Measurements from ENCODE around the gene CPT1A. TPM values are rescaled to one million over a fixed set of nuclear protein-coding genes. Genes with fewer than 3 reads are reported as not detected.

The CPT1A gene
- total and polyA plus RNA-seq, 2 experiments from 2014 or later = 9.6 to 20.1 TPM

DNA sequence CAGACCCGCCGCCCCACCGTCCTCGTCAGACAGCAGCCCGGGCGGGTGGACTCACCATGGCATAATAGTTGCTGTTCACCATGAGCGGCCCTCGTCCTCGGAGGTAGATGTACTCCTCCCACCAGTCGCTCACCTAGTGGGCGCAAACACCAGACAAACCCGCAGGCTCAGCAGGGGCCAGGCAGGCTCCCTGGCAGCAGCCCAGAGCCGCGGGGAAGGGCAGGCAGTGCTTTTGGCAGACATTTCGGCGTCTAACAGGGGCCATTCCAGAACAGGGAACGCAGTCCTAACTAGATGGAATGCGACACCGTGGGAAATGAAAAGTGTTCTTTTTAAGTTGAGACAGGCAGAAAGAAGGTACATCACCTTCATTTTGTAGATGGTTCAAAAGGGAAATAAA, 44.9 kb downstream of the CPT1A start:
- Histone ChIP-seq H3K27ac (no peak overlapping the region), H3K4me2 (ENCODE audit: unreplicated experiment) (no peak overlapping the region), H3K79me2 (ENCODE audit: insufficient read depth) (no peaks in the 10 kb centered on the region), H3K36me3 (ENCODE audit: low read depth) (peaks cover 10% of the 10 kb centered on the region; the same call in 1 of the 2 replicates), H3K9me3 (ENCODE audit: low read depth) (no peaks in the 10 kb centered on the region), H3K27me3 (replicated peaks; ENCODE audit: insufficient read depth) (no peaks in the 10 kb centered on the region), H3K9ac (no peak overlapping the region), H3K4me3 (no peak overlapping the region), H3K9me2 (ENCODE audit: insufficient read depth) (no peaks in the 10 kb centered on the region), H2AFZ (no peak overlapping the region), H4K20me1 (ENCODE audit: insufficient read depth) (no peaks in the 10 kb centered on the region), H3F3A (ENCODE audit: insufficient read depth) (no peaks in the 10 kb centered on the region), H3K4me1 (ENCODE audit: insufficient read depth) (no peaks in the 10 kb centered on the region)
- TF ChIP-seq EZH2phosphoT487 (IDR thresholded peaks at IDR 0.05; ENCODE audit: insufficient read depth, low read depth) (no peak), EZH2 (IDR thresholded peaks at IDR 0.05; ENCODE audit: insufficient read depth, poor library complexity, severe bottlenecking) (no peak)
- 81 to 82% methylated on average over 19 of the region's 19 CpGs for WGBS, 2 experiments (ENCODE audit: low coverage in 1 of 2, low lambda C conversion rate in 2 of 2, missing lambda C conversion rate in 2 of 2)
- in situ Hi-C loops (cut with MboI) = no loop called here
- DNase-seq = no peak

DNA sequence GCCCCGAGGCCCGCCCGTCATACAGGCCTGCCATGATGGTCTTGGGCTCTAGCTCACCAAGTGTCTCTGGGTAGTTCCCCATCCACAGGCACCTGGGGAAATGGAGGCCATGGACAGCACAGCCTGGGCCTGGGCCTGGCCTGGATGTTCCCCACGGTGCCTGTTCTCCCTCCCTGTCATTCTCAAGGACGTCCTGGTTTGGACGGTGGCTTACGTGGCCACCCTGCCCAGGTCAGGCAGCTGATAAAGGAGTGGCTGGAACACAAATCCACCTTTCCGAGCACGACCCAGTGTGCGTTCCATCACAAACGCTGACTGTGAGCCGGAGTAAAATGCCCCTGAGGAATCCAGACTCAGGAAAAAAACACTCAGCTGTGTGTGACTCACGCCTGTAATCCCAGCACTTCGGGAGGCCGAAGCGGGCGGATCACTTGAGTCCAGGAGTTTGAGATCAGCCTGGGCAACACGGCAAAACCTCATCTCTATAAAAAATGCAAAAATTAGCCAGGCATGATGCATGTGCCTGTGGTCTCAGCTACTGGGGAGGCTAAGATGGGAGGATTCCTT, 49.2 kb downstream of the CPT1A start:
- no peak overlapping the region for H3K27ac ChIP-seq
- H3K4me3 ChIP-seq = no peak overlapping the region
- H3K4me2 ChIP-seq (ENCODE audit: unreplicated experiment) = no peak overlapping the region
- H3K9me2 ChIP-seq (ENCODE audit: insufficient read depth) = no peaks in the 10 kb centered on the region
- WGBS, 2 experiments (ENCODE audit: low coverage in 1 of 2, low lambda C conversion rate in 2 of 2, missing lambda C conversion rate in 2 of 2) = 95 to 96% methylated on average over 18 of the region's 18 CpGs
- no peak overlapping the region for H2AFZ ChIP-seq
- no peaks in the 10 kb centered on the region for H4K20me1 ChIP-seq (ENCODE audit: insufficient read depth)
- H3K4me1 ChIP-seq (ENCODE audit: insufficient read depth) = no peaks in the 10 kb centered on the region
- no peaks in the 10 kb centered on the region for H3K9me3 ChIP-seq (ENCODE audit: low read depth)
- in situ Hi-C loops (cut with MboI) = no loop called here
- H3K79me2 ChIP-seq (ENCODE audit: insufficient read depth) = no peaks in the 10 kb centered on the region
- H3K27me3 ChIP-seq (replicated peaks; ENCODE audit: insufficient read depth) = no peaks in the 10 kb centered on the region
- H3F3A ChIP-seq (ENCODE audit: insufficient read depth) = no peaks in the 10 kb centered on the region
- no peak for DNase-seq
- TF ChIP-seq EZH2 (IDR thresholded peaks at IDR 0.05; ENCODE audit: insufficient read depth, poor library complexity, severe bottlenecking) (no peak), EZH2phosphoT487 (IDR thresholded peaks at IDR 0.05; ENCODE audit: insufficient read depth, low read depth) (no peak)
- peaks cover 24% of the 10 kb centered on the region for H3K36me3 ChIP-seq (ENCODE audit: low read depth)
- H3K9ac ChIP-seq = no peak overlapping the region

DNA sequence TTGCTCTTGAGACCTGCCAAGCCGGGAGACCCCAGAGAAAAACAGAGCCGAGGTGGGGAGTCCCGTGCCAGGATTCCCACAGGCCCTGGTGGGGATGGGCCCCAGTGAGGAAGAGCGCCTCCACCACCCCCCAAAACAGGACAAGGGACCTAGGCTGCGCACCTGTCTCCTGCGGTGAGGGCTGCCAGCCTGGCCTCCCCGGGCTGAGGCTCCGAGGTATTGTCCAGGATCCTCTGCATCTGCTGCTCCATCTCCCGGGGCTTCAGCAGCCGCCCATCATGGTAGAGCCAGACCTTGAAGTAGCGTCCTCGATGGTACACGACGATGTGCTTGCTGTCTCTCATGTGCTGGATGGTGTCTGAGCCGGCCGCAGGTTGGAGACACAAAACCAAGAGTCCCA, 57.1 kb downstream of the CPT1A start:
- DNase-seq = no peak
- Histone ChIP-seq H3K4me3 (no peak overlapping the region), H3K27ac (no peak overlapping the region), H3K4me1 (ENCODE audit: insufficient read depth) (no peaks in the 10 kb centered on the region), H3K9me2 (ENCODE audit: insufficient read depth) (no peaks in the 10 kb centered on the region), H3F3A (ENCODE audit: insufficient read depth) (no peaks in the 10 kb centered on the region), H3K9me3 (ENCODE audit: low read depth) (no peaks in the 10 kb centered on the region), H2AFZ (no peak overlapping the region), H3K36me3 (ENCODE audit: low read depth) (peaks cover 21% of the 10 kb centered on the region), H3K27me3 (replicated peaks; ENCODE audit: insufficient read depth) (no peaks in the 10 kb centered on the region), H3K4me2 (ENCODE audit: unreplicated experiment) (no peak overlapping the region), H4K20me1 (ENCODE audit: insufficient read depth) (no peaks in the 10 kb centered on the region), H3K9ac (no peak overlapping the region), H3K79me2 (ENCODE audit: insufficient read depth) (no peaks in the 10 kb centered on the region)
- 96 to 97% methylated on average over 16 of the region's 16 CpGs for WGBS, 2 experiments (ENCODE audit: low coverage in 1 of 2, low lambda C conversion rate in 2 of 2, missing lambda C conversion rate in 2 of 2)
- in situ Hi-C loops (cut with MboI) = no loop called here
- TF ChIP-seq EZH2phosphoT487 (IDR thresholded peaks at IDR 0.05; ENCODE audit: insufficient read depth, low read depth) (no peak), EZH2 (IDR thresholded peaks at IDR 0.05; ENCODE audit: insufficient read depth, poor library complexity, severe bottlenecking) (no peak)

DNA sequence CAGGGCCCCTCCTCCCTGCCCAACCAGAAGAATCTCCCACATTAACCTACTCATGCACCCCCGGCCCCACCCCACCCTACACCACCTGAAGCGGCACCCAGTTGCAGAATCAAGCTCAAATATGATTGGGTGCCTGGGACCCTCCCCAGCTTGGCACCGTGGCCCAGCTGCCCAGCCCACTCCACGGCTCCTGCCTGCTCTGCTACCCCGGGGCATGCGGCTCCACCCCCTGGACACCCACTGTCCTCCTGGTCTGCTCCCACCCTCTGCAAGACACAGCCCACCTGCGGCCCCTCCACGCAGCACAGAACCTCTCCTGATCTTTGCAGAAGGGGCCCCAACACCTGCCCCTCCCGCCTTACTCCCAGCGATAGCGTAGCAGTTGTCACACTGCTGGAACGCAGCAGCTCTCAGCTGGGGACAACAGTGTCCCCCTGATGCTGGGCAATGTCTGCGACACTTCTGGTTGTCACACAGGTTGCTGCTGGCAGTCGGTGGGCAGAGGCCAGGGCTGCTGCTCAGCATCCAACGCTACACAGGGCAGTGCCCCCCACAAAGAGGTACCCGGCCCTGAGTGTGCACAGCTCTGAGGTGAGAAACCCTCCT, 58.4 kb downstream of the CPT1A start:
- Histone ChIP-seq H3K9ac (no peak overlapping the region), H4K20me1 (ENCODE audit: insufficient read depth) (no peaks in the 10 kb centered on the region), H2AFZ (no peak overlapping the region), H3K27ac (no peak overlapping the region), H3F3A (ENCODE audit: insufficient read depth) (no peaks in the 10 kb centered on the region), H3K9me3 (ENCODE audit: low read depth) (no peaks in the 10 kb centered on the region), H3K4me3 (no peak overlapping the region), H3K36me3 (ENCODE audit: low read depth) (peaks cover 14% of the 10 kb centered on the region; the same call in 1 of the 2 replicates), H3K79me2 (ENCODE audit: insufficient read depth) (no peaks in the 10 kb centered on the region), H3K4me1 (ENCODE audit: insufficient read depth) (no peaks in the 10 kb centered on the region), H3K27me3 (replicated peaks; ENCODE audit: insufficient read depth) (no peaks in the 10 kb centered on the region), H3K4me2 (ENCODE audit: unreplicated experiment) (no peak overlapping the region), H3K9me2 (ENCODE audit: insufficient read depth) (no peaks in the 10 kb centered on the region)
- TF ChIP-seq EZH2phosphoT487 (IDR thresholded peaks at IDR 0.05; ENCODE audit: insufficient read depth, low read depth) (no peak), EZH2 (IDR thresholded peaks at IDR 0.05; ENCODE audit: insufficient read depth, poor library complexity, severe bottlenecking) (no peak)
- no peak for DNase-seq
- WGBS, 2 experiments (ENCODE audit: low coverage in 1 of 2, low lambda C conversion rate in 2 of 2, missing lambda C conversion rate in 2 of 2) = 87 to 93% methylated on average over 12 to 16 of the region's 16 CpGs
- in situ Hi-C loops (cut with MboI) = no loop called here
